HG02571 (cell line): ENCODE data around the gene MRTFB.

Experiments
- ATAC-seq: cut with Tn5 transposase; IDR thresholded peaks from one replicate; pipeline ENCODE4 v1.9.1; 2021; ENCODE audit warnings: mild to moderate bottlenecking, moderate library complexity; ENCODE audit not compliant: unreplicated experiment

The MRTFB gene

GRCh38 chr16:14225457-14225856 is 154.3 kb downstream of the MRTFB start:
- ATAC-seq = no peak

- ATAC-seq = no peak
These were observed 161.2 kb downstream of the MRTFB start for GRCh38 chr16:14232106-14232864.

GRCh38 chr16:14236401-14236800 is 165.3 kb downstream of the MRTFB start:
- ATAC-seq = no peak

DNA sequence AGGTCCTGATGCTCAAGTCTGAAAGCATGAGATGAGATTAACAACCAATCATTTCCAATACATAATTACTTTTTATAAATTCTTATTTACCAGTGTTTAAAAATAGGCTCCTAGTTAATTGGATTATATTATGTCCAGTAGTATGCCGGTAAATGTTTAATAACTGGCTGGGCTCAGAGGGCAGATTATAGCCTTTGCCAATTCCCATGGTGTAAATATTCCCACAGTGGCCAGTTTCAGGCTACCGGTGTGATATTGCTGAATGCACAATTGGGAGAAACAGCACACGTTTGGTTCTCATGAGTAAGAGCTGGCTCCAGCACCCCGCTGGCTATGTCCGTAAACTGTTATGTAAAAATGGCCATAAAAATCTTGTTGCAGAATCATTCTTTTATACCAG is 167.6 kb downstream of the MRTFB start:
- ATAC-seq = no peak

DNA sequence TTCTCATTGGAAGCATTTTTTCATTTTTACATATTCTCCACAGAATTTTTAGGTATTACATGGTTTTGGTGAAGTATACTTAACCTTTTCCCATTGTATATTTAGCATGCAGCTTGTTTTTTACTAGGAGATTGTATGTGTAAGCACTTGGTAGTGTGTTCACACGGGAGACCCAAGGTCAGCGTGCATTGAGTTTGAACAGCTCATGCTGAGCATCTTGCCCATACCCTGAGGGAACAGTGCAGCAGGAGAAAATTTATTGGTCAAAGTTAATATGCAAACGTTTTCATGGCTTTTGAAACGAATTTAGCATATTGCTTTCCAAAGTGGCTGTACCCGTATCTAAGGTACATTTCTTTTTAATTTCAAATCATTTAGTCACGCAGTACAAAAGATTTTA is 168.7 kb downstream of the MRTFB start:
- no peak for ATAC-seq

DNA sequence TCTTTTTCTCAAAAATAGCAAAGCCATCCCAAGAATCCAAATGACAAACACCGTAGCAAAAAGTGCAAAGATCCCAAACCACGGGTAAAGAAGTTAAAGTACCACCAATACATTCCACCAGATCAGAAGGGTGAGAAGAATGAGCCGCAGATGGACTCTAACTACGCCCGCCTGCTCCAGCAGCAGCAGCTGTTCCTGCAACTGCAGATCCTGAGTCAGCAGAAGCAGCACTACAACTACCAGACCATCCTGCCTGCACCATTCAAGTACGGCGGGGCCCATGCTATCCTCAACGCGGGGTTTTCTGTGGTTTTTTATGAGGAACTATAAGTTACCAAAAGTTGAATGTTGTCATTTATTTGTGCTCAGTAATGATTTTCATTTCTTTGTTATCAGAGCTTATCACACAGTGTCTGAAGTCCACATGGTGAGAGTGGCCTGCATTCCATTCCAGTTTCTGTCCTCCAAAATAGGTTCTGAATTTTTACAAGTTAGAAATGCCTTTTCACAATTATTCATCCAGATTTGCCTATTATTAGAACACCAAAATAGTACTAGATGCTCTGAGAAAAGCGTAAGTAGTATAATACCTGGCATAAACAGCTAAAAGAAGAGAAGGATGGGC is 169.2 kb downstream of the MRTFB start:
- no peak for ATAC-seq

GRCh38 chr16:14240964-14241363 is 169.8 kb downstream of the MRTFB start:
- no peak for ATAC-seq

DNA sequence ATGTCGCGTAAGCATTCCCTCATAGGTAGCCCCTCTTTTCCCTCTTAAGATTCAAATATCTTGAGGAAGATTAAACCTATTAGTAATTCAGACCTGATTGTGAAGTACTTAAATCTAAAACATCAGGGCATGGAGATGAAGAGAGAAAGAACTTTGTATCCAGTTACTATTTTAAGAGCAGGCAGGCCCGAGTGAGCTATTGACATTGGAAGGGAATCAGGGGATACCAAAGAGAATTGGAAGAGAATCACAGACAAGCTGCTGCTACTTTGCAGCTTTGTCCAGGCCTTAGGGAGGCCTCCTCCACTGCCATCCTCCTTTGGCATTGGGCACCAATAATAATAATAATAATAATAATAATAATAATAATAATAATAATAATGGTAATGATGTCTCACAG is 170.5 kb downstream of the MRTFB start:
- no peak for ATAC-seq

- ATAC-seq = no peak
These were observed 171.7 kb downstream of the MRTFB start for GRCh38 chr16:14242769-14243168.

DNA sequence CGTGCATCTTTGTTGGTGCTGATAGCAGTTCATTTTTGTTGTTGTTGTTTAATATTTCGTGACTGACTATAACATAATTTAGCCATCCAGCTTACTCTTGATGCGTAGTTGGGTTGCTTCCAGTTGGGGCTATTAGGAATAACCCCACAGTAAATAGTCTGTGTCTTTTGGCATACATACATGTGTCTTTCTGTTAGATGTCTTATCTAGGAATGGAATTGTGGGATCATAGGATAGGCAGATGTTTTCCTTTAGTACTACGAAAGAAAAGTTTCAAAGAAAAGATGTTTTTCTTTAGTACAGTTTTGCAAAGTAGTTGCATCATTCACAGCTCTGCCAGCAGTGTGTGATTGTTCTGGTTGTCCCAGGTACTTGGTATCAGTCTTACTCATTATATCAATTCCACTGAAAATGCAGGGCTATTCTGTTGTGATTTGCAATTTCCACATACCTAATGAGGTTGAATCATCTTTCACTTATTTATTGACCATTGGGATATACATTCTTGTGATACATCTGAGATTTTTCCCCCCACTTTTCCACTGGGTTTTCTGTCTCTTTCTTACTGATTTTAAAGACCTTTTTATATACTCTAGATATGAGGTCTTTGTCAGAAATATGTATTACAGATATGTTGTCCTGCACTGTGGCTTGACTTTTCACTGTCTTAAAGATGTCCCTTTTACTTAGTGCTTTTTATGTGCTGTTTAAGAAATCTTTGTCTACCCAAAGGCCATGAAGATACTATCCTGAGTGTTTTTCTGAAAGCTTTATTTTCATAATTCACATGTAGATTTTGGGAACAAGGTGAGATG is 173.3 kb downstream of the MRTFB start:
- ATAC-seq = no peak

DNA sequence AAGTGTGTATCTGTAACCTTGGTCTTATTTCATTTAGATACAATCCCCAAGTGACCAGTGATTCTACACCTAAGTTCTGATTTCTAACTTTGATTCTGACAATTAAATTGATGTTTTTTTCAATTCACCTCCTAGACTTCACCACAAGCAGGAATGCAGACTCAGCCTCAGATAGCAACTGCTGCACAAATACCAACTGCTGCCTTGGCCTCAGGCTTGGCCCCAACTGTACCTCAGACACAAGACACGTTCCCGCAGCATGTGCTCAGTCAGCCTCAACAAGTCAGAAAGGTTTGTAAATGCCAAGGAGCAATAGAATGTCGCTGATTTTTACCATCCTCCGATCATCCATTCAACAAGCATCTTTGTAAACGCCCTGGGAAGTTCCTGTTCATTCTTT is 177.7 kb downstream of the MRTFB start:
- no peak for ATAC-seq

GRCh38 chr16:14249291-14250032 is 178.3 kb downstream of the MRTFB start:
- ATAC-seq = no peak

DNA sequence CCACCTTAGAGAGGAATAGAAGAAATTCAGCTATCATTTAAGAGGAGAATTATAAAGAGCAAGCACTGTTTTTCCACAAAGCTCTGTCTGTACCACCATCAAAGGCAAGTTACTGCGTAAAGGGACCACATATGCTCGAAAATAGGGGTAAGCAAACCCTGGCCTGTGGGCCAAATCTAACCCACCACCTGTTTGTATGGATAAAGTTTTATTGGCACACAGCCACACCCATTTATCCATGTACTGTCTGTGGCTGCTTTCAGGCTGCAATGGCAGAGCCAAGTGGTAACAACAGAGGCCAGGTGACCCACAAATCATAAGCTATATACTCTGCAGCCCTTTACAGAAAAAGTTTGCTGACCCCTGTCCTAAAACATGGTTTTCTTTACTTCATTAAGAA is 180.3 kb downstream of the MRTFB start:
- no peak for ATAC-seq

DNA sequence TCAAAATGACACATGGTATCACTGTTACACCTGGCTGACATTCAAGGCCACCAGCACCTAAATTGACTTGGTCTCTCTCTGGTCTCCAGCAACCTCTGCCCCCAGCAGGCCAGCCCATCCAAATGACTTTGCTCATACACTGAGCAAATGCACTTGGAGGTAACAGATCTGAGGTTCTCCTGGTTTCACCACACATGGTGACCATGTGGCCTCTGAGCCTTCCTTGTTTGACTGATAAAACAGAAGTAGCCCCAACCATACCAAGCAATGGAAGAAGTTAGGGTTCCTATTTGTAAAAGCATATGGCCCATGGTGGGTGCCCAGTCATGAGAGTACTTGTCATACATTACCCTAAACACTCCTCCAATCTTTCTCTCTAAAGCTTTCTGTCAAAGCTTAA is 181.7 kb downstream of the MRTFB start:
- no peak for ATAC-seq

DNA sequence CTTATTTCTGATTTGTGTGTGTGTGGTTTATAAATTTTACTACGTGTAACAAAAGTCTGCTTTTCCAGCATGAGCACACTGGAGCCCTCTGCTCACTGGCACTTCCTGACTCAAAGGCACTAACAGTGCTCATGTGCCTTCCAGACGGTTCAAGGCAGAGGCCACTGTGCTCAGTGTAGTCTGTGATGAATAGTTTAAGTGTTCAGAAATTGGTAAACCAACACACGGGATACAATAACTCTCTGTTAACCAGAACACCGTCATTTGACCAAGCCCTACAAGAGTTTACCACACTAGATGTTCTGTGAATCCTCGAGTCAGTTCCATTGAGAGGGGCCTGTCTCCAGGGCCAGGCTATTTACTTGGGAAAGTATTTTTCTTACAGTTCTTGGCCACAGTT is 191.9 kb downstream of the MRTFB start:
- no peak for ATAC-seq

- ATAC-seq = no peak
These were observed 192.7 kb downstream of the MRTFB start for GRCh38 chr16:14263769-14264168.

- no peak for ATAC-seq
These were observed 193.3 kb downstream of the MRTFB start for GRCh38 chr16:14264327-14264943.

DNA sequence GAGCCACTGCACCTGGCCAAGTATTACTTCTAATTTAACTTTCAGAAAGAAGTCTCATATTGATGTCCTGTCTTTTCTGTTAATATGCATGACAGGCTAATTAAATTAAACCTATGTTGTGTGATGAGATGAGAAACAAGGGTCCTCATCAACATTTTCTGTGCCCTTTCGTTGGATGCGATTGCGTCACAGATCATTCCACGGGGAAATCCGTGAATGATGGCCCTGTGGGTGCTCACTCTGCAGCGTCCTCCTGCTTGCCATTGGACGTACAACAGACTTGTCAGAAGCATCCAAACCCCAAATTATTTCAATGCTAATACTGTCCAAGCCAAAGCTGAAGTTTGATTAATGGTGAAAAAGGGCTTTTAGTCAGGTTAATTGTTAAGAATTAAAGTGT is 197.0 kb downstream of the MRTFB start:
- no peak for ATAC-seq

DNA sequence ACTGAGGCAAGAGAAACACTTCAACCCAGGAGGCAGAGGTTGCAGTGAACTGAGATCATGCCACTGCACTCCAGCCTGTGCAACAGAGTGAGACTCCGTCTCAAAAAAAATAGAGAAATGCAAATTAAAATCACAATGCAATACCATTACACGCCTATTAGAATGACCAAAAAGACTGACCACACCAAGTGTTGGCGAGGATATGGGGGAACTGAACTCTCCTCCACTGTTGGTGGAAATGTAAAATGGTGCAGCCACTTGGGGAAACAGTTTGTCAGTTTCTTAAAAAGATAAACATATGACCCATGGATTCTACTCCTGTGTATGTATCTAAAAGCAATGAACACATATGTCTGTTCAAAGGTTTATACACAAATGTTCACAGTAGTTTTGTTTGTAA is 204.8 kb downstream of the MRTFB start:
- ATAC-seq = no peak

GRCh38 chr16:14278749-14279148 is 207.6 kb downstream of the MRTFB start:
- ATAC-seq = no peak

DNA sequence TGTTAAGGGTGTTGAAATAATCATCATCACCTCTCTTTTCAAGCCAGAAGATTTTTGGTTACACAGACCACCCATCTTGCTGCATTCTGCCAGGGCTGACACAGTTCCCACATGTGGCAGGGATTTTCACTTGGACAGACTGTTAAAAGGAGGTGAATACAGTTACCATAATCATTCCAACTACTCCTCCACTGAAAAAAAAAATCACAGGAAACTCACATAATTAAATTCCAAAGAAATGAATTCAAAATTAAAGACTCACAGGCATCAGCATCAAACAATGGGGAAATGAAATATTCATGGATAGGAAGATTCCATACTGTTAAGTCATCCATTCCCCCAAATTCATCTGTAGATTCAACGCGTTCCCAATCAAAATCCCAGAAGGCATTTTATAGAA is 209.4 kb downstream of the MRTFB start:
- no peak for ATAC-seq
